H9 (cell line): ENCODE measurements around the gene CTDSPL. TPM values are rescaled to one million over a fixed set of nuclear protein-coding genes. Genes with fewer than 3 reads are reported as not detected.

Experiments
- DNase-seq: peaks from one replicate; pipeline ENCODE4 v3.0.0-alpha.2; 2017
- H2AFZ ChIP-seq: one replicate; pipeline ENCODE4 v1.6.1; 2013; ENCODE audit warnings: mild to moderate bottlenecking, low read length, control low read depth, moderate library complexity
- H2AK5ac ChIP-seq: 2 replicates; pipeline ENCODE4 v1.6.1; 2013; ENCODE audit warnings: low read length, control low read depth, mixed read lengths; ENCODE audit not compliant: insufficient read length
- H2BK120ac ChIP-seq: one replicate; pipeline ENCODE4 v1.6.1; 2013; ENCODE audit warnings: low read depth, mild to moderate bottlenecking, low read length, control low read depth, inconsistent platforms; ENCODE audit not compliant: poor library complexity, severe bottlenecking
- H2BK12ac ChIP-seq: 2 replicates; pipeline ENCODE4 v1.6.1; 2013; ENCODE audit warnings: low read length, control low read depth, mixed read lengths, low read depth; ENCODE audit not compliant: insufficient read length
- H2BK15ac ChIP-seq: 2 replicates; pipeline ENCODE4 v1.6.1; 2013; ENCODE audit warnings: low read depth, low read length, control low read depth
- H2BK20ac ChIP-seq: one replicate; pipeline ENCODE4 v1.6.1; 2013; ENCODE audit warnings: low read depth, mild to moderate bottlenecking, low read length, control low read depth, inconsistent platforms; ENCODE audit not compliant: poor library complexity, severe bottlenecking
- H2BK5ac ChIP-seq: 2 replicates; pipeline ENCODE4 v1.6.1; 2013; ENCODE audit warnings: low read length, control low read depth, mixed read lengths; ENCODE audit not compliant: insufficient read length
- H3K14ac ChIP-seq: 2 replicates; pipeline ENCODE4 v1.6.1; 2013; ENCODE audit warnings: low read length, control low read depth; ENCODE audit not compliant: insufficient read depth
- H3K18ac ChIP-seq: 2 replicates; pipeline ENCODE4 v1.6.1; 2013; ENCODE audit warnings: low read depth, mild to moderate bottlenecking, mixed read lengths, low read length, control low read depth; ENCODE audit not compliant: insufficient read length
- H3K23ac ChIP-seq: 2 replicates; pipeline ENCODE4 v1.6.1; 2013; ENCODE audit warnings: low read length, control low read depth, mixed read lengths, low read depth; ENCODE audit not compliant: insufficient read length
- H3K23me2 ChIP-seq: 2 replicates; pipeline ENCODE4 v1.6.1; 2013; ENCODE audit warnings: low read depth, mild to moderate bottlenecking, mixed read lengths, low read length, control low read depth; ENCODE audit not compliant: insufficient read length, poor library complexity, severe bottlenecking
- H3K27ac ChIP-seq: 2 replicates; pipeline ENCODE4 v1.5.1; 2013; ENCODE audit warnings: low read length, control low read depth, mixed read lengths, low read depth; ENCODE audit not compliant: insufficient read length
- H3K27me3 ChIP-seq: 2 replicates; pipeline ENCODE4 v1.6.1; 2013; ENCODE audit warnings: low read length, control low read depth, inconsistent platforms; ENCODE audit not compliant: insufficient read depth
- H3K4ac ChIP-seq: 2 replicates; pipeline ENCODE4 v1.6.1; 2013; ENCODE audit warnings: low read depth, mild to moderate bottlenecking, control low read depth, inconsistent platforms, low read length, moderate library complexity
- H3K4me1 ChIP-seq: 2 replicates; pipeline ENCODE4 v1.6.1; 2013; ENCODE audit warnings: low read length, control low read depth, inconsistent platforms; ENCODE audit not compliant: insufficient read depth
- H3K4me2 ChIP-seq: 2 replicates; pipeline ENCODE4 v1.6.1; 2013; ENCODE audit warnings: low read length, control low read depth, mixed read lengths; ENCODE audit not compliant: insufficient read length, insufficient read depth
- H3K56ac ChIP-seq: 2 replicates; pipeline ENCODE4 v1.6.1; 2013; ENCODE audit warnings: low read depth, mild to moderate bottlenecking, mixed read lengths, low read length, control low read depth; ENCODE audit not compliant: insufficient read length
- H3K79me1 ChIP-seq: 2 replicates; pipeline ENCODE4 v1.6.1; 2013; ENCODE audit warnings: low read depth, mild to moderate bottlenecking, moderate library complexity, low read length, control low read depth, inconsistent platforms; ENCODE audit not compliant: insufficient read depth, poor library complexity, severe bottlenecking
- H3K79me2 ChIP-seq: 2 replicates; pipeline ENCODE4 v1.6.1; 2013; ENCODE audit warnings: low read length, control low read depth, inconsistent platforms; ENCODE audit not compliant: insufficient read depth
- H3K9ac ChIP-seq: 2 replicates; pipeline ENCODE4 v1.6.1; 2013; ENCODE audit warnings: low read length, control low read depth, mixed read lengths; ENCODE audit not compliant: insufficient read length; ENCODE audit errors: extremely low read depth
- H3K9me3 ChIP-seq: one replicate; pipeline ENCODE4 v1.6.1; 2013; ENCODE audit warnings: low read depth, low read length, inconsistent platforms; ENCODE audit not compliant: control insufficient read depth
- H3T11ph ChIP-seq: one replicate; pipeline ENCODE4 v1.6.1; 2013; ENCODE audit warnings: mild to moderate bottlenecking, low read length, control low read depth, inconsistent platforms
- H4K20me1 ChIP-seq: one replicate; pipeline ENCODE4 v1.6.1; 2013; ENCODE audit not compliant: control insufficient read depth, insufficient read length, insufficient read depth
- H4K5ac ChIP-seq: 2 replicates; pipeline ENCODE4 v1.6.1; 2013; ENCODE audit warnings: low read depth, mild to moderate bottlenecking, mixed read lengths, low read length, control low read depth; ENCODE audit not compliant: insufficient read length
- H4K8ac ChIP-seq: replicated peaks from 2 replicates; pipeline ENCODE4 v1.6.1; 2013; ENCODE audit warnings: low read length, control low read depth, mixed read lengths, low read depth; ENCODE audit not compliant: insufficient read length
- H4K91ac ChIP-seq: 2 replicates; pipeline ENCODE4 v1.6.1; 2013; ENCODE audit warnings: low read depth, mild to moderate bottlenecking, moderate library complexity, mixed read lengths, low read length, control low read depth; ENCODE audit not compliant: insufficient read length
- H3K27ac Mint-ChIP-seq, 3 experiments: 2 replicates in 2 of 3; 3 replicates in 1 of 3; pipeline ENCODE4 v1.8.0; 2020 to 2021; ENCODE audit warnings: mixed read lengths in 3 of 3, mild to moderate bottlenecking in 1 of 3, moderate library complexity in 1 of 3
- H3K27me3 Mint-ChIP-seq: 2 replicates; pipeline ENCODE4 v1.8.0; 2021; ENCODE audit warnings: low read depth, mild to moderate bottlenecking, moderate library complexity, mixed read lengths
- H3K36me3 Mint-ChIP-seq, 3 experiments: 2 replicates in 2 of 3; 3 replicates in 1 of 3; pipeline ENCODE4 v1.8.0; 2020 to 2021; ENCODE audit warnings: low read depth in 3 of 3, mixed read lengths in 3 of 3; ENCODE audit not compliant: insufficient read depth in 1 of 3
- H3K4me1 Mint-ChIP-seq, 2 experiments: 2 replicates each; pipeline ENCODE4 v1.8.0; 2020; ENCODE audit warnings: mixed read lengths in 2 of 2
- H3K4me3 Mint-ChIP-seq, 2 experiments: 2 replicates in 1 of 2; 3 replicates in 1 of 2; pipeline ENCODE4 v1.8.0; 2020 to 2021; ENCODE audit warnings: mild to moderate bottlenecking in 2 of 2, mixed read lengths in 2 of 2, moderate library complexity in 1 of 2
- H3K9me3 Mint-ChIP-seq, 2 experiments: 2 replicates in 1 of 2; 3 replicates in 1 of 2; pipeline ENCODE4 v1.8.0; 2020; ENCODE audit warnings: mild to moderate bottlenecking in 2 of 2, mixed read lengths in 2 of 2, moderate library complexity in 1 of 2
- CTCF ChIP-seq: fragments of 200-600 bp; sonication (generic); conservative IDR thresholded peaks from 3 replicates; pipeline ENCODE4 v1.8.0; 2021; ENCODE audit warnings: antibody characterized with exemption, mild to moderate bottlenecking
- WGBS: extraction: QIAGEN DNeasy Blood & Tissue Kit; methylation state at CpG from one replicate; pipeline ENCODE4 v1.1.7; 2013; ENCODE audit warnings: missing lambda C conversion rate, low lambda C conversion rate, mixed read lengths; ENCODE audit not compliant: insufficient read length; ENCODE audit errors: extremely low coverage; 5-methylcytosine and 5-hydroxymethylcytosine counted together
- total RNA-seq: library from RNA; stranded (reverse); gene quantifications from 2 replicates; pipeline ENCODE4 v1.2.1, GENCODE V29; 2021

The CTDSPL gene
- total RNA-seq, 1 experiment from 2014 or later: 20.8 TPM

DNA sequence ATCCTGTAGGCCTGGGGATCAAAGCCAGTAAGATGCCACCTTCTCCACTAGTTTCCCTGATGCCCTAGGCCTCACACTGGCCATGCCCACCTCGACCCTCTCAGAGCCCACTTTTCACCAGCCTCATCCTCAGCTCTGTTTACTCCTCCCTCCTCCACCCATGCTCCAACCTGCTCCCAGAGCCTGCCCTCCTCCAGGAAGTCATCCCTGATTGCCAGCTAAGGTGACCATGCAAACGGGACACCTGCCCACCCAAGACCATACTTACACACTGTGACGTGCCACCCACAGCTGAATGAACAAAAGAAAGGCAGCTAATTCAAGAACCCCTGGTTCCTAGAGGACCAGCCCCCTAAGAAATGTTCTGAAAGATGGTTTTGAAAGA is 158.7 kb downstream of the CTDSPL start:
- no peaks in the 10 kb centered on the region for H3K9me3 ChIP-seq
- TF ChIP-seq CTCF: no peak

More for the DNA sequence above, 158.7 kb downstream of the CTDSPL start:
- Histone ChIP-seq H3K9ac (no peak overlapping the region), H3K56ac (no peak overlapping the region), H2BK20ac (no peak overlapping the region), H3K18ac (no peak overlapping the region), H3K27ac (no peak overlapping the region), H4K91ac (no peak overlapping the region), H2BK5ac (no peak overlapping the region), H3K4ac (no peak overlapping the region), H4K8ac (no peak overlapping the region), H2AFZ (no peak overlapping the region), H3K23ac (no peak overlapping the region), H3K27me3 (no peaks in the 10 kb centered on the region; the same call in 1 of the 2 replicates), H4K20me1 (no peaks in the 10 kb centered on the region), H2BK120ac (no peak overlapping the region), H2BK12ac (no peak overlapping the region), H2BK15ac (no peak overlapping the region), H3K23me2 (peaks cover 5% of the 10 kb centered on the region), H3K4me2 (no peak overlapping the region), H3K4me1 (no peaks in the 10 kb centered on the region), H4K5ac (no peak overlapping the region), H3K14ac (no peak overlapping the region), H3K79me2 (no peaks in the 10 kb centered on the region), H3K79me1 (no peaks in the 10 kb centered on the region), H2AK5ac (no peak overlapping the region), H3T11ph (no peak overlapping the region)
- Mint-ChIP-seq H3K36me3 (peaks cover 5 to 23% (median 13%) of the 10 kb centered on the region in 3 experiments; a peak in 6 of 7 replicates), H3K27me3 (no peaks in the 10 kb centered on the region; the same call in 1 of the 2 replicates), H3K9me3 (no peaks in the 10 kb centered on the region), H3K4me1 (peaks cover 7 to 9% of the 10 kb centered on the region in 2 experiments), H3K4me3 (no peak overlapping the region), H3K27ac (peak overlapping the region in 1 of 3 experiments; percentile 67; a peak in 1 of 7 replicates)
- no peak for DNase-seq
- WGBS: no CpG with 5 or more reads among the region's 3 CpGs
